Muscle of back (tissue), 11 donors: ENCODE measurements around the gene TNNC2. TPM values are rescaled to one million over a fixed set of nuclear protein-coding genes. Genes with fewer than 3 reads are reported as not detected.
"Not testable (repeated sequence)": the region's sequence is repeated elsewhere in the genome, so short reads cannot be mapped to it uniquely, and the experiment has no call there.

Experiments used
- DNase-seq, 3 donors: peaks; one replicate each; pipeline versions ENCODE4 v3.0.0 to v3.0.0-alpha.2; 2013
- polyA plus RNA-seq, 10 donors: library from polyadenylated mRNA; unstranded; fragments of 120-200 nt; gene quantifications; one replicate each; pipeline ENCODE4 v1.2.1, GENCODE V29; 2013; ENCODE audit not compliant: insufficient read length in 10 of 10

The TNNC2 gene
- polyA plus RNA-seq, 10 donors: 3,292 to 7,026 (median 6,344) TPM

DNA sequence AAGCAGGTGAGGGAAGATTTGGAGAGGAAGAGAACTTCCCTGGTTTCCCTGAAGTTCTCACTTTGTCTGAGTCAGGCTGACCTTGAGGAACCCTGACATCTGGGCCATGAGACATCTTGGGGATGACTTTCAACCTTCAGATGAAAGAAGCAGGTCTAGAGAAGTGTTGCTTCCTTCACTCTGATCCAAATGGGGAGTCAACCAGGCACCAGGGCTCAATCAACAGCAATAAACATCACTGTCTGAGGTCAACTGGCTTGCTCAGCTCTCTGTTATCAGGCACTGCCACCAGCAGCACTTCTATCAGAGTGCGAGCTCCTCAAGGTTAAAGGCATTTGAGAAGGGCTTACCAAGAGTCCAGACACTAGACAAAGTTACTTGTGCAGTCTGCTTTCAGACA lies 23.8 kb upstream of the TNNC2 start:
- no peak for DNase-seq

DNA sequence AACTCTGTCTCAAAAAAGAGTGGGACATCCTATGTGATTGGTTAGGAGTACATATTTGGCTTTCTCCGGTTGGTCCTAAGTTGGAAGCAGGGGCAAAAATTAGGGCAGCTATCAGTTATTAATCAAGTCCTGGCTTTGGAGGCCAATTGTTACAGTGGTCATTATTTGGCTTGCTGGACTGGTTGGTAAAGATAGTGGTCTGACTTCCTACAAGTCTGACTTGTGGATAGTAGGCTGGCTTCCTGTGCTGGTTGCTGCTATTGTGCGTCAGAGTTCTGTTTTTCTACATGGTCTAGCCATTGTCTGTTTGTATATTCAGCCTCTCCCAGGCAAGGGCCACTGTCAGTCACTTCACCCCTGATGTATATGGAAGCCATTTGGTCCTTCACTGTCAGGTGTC lies 23.1 kb upstream of the TNNC2 start:
- no peak for DNase-seq

GRCh38 chr20:45848969-45849582 lies 22.0 kb upstream of the TNNC2 start:
- no peak for DNase-seq

- DNase-seq: no peak
Observed at GRCh38 chr20:45848421-45848820, 21.3 kb upstream of the TNNC2 start.

DNA sequence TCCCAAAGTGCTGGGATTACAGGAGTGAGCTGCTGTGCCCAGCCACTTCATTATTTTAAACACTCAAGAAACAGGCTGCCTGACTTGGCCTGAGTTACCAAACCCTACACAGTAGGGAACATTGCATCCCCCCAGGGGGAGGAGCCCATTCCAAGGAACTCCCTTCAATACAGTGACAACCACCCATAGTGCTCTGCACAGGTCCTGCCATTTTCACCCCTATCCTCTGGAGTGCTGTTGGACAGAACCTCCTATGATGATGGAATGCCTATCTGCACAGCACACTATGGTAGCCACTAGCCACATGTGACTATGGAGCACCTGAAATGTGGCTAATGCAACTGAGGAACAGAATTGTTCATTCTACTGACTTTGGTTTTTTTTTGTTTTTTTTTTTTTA lies 18.3 kb upstream of the TNNC2 start:
- no peak for DNase-seq

GRCh38 chr20:45843506-45843905 lies 16.4 kb upstream of the TNNC2 start:
- DNase-seq: no peak

DNA sequence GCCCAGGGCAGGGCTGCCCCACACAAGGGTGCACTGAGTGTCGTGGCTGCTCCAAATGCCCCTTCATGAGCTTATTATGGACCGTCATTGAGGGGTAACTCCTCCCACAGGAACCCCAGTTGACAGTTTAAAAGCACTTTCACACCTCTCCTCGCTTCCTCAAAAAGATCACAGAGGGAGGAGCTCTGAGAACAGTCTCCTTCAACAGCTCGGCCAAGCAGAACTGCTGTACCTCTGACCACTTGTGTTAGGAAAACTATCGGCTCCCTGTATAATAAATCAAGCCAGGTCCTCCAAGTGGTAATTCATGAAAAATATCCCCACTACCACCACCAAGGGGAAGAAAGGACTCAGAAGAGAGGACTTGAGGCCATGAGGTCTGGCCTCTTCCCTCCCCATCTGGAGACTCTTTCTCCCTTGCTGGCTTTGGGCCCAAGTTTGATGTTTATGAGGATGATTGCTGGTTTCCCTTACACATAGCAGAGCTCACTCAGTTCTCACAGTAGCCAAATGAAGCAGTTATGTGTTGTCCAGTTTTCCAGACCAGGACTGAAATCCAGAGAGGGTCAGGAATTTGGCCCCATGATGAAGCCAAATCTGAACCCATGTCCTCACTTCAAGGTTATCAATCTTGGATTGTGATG lies 15.2 kb upstream of the TNNC2 start:
- peak in 1 of 3 donors; percentile 63 for DNase-seq

GRCh38 chr20:45841407-45842129 lies 14.5 kb upstream of the TNNC2 start:
- DNase-seq: no peak

DNA sequence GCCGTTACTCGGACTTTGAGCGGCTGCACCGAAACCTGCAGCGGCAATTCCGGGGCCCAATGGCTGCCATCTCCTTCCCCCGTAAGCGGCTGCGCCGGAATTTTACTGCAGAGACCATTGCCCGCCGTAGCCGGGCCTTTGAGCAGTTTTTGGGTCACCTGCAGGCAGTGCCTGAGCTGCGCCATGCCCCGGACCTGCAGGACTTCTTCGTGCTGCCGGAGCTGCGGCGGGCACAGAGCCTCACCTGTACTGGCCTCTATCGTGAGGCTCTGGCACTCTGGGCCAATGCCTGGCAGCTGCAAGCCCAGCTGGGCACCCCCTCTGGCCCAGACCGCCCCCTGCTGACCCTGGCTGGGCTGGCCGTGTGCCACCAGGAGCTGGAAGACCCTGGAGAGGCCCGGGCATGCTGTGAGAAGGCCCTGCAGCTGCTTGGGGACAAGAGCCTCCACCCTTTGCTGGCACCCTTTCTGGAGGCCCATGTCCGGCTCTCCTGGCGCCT lies 13.6 kb upstream of the TNNC2 start:
- no peak for DNase-seq

DNA sequence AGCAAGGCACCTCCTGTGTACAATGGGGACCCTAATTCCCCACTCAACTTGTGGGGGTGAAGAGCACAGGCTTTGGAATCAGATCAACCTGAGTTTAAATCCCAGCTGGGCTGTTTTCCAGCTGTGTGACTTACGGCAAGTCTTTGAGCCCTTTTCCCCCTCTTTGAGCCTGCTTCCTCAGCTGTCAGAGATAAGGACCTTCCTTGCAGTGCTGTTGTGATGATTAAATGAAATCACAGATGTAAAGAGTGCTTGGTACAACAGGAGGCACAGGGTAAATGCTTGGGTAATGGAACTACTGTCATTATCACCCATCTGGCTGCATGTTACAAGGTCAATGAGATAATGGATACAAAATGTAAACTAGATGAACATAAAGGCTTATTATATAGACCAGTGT lies 9.7 kb upstream of the TNNC2 start:
- no peak for DNase-seq

DNA sequence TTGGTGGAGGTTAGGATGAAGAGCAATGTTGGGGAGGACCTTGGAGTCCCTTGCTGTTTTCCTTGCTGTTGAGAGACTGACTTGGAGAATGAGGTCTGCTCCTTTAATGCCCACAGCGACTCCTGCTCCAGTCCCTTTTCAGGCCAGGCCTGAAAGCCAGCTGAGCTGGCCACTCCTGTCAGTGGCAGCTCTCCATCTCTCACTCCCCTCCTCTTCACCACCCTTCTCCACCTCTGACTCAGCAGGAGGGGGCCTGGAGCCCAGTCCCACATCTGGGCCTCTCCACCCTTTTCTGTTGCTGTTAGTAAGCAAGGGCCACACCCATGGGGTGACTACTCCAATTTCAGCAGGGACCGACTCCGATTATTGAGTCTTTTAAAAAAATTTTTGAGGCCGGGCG lies 8.7 kb upstream of the TNNC2 start:
- DNase-seq: no peak

DNA sequence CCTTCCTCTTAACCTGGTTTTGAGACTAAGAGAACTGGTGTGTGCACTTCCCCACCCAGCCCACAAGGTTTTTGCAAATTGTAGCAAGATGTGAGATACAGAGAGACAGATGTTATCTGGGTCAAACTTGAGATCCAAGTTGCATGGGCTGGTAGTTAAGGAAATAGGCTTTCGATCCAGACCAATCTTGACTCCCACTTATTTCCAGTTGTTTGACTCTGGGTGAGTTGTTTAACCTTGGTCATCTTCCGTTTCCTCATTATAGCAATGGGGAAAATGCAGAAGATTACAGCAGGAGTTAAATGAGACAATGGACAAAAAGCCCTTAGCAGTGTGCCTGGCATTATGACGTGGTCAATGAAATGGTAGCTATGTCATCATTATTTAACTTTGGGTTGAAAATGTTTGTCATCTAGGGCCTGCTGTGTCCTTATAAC lies 8.2 kb upstream of the TNNC2 start:
- DNase-seq: no peak

DNA sequence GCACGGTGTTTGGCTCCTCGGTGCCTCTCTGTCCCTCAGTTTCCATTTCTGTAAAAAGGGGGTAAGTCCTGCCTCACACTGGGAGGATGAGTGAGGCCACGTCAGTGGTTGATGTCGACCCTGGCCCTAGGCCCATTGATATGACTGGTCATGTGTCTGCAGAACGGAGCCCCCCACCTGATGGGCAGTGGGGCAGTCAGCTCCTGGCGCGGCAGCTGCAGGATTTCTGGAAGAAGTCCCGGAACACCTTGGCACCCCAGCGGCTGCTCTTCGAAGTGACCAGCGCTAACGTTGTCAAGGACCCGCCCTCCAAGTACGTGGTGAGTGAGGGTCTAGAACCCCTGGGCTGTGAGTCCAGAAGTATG lies 7.7 kb upstream of the TNNC2 start:
- DNase-seq: no peak

DNA sequence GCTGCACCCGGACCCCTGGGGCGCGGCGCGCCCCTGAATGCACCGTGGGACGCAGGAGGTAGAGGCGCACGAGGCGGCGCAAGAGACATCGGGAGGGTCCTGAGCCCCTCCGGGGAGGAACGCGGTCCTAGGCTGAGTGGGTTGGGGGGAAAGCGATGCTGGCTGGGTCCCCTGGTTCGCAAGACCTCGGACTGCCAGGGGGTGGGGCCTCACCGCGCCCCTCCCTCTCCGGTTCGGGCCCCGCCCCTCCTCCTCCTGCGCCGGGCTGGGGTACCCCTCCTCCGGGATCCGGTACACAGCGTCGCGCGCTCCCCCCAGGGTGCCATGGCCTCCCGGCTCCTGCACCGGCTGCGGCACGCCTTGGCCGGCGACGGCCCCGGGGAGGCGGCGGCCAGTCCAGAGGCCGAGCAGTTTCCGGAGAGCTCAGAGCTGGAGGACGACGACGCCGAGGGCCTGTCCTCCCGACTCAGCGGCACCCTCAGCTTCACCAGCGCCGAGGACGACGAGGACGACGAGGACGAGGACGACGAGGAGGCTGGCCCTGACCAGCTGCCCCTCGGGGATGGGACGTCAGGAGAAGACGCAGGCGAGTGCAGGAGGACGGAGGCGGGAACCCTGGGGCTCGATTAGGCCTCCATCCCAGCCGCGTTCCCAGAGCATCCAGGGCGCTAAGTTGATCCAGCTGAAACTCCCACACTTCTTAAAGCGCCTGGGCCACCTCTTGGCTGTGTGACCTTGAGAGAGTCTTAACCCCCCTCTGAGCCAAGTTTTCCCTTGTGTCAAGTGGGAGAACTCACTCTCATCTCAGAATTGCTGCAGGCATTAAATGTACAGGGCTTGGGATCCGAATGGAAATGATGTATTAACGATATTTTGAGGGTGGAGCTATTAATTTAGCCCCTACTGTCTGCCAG lies 7.0 kb upstream of the TNNC2 start:
- peak; percentile 72 to 95 (median 88) for DNase-seq

DNA sequence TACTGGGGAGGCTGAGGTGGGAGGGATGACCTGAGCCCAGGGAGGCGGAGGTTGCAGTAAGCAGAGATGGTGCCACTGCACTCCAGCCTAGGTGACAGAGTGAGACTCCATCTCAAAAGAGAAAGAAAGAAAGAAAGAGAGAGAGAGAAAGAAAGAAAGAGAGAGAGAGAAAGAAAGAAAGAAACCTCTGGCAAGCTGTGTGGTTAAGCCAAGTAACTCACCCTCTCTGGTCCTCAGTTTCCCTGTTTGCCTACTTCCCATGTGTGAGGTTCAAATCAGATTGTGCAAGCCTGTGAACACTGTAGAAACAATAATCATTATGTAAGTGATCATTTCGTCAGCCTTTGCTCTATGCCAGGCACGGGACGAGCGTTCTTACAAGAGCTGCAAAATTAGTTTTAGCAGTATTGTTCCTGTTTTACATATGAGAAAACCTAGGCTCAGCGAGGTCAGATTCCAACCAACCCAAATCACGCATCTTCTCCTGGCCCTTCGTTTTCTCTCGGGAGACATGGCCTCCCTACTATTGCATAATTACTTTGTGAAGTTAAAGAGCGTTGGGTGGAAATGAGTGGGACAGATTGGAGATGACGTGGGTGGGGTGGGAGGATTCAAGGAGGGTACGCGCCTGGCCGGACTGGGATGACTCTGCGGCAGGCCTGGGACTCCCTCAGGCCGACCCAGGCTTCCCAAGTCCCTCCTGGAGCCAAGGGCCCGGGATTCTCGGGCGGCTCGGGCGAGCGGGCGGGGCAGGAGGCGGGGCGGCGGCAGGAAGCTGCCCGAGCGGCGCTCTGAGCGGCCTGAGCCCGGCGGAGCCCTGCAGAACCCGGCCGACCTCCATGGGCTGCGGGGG lies 6.1 kb upstream of the TNNC2 start, which contains the start of gene SNX21:
TSS of gene SNX21 (plus strand) at position 770 of the 853 bp plus-strand sequence. CDS start 121 bp downstream, outside the sequence.
- peak; percentile 77 to 94 (median 86) for DNase-seq

- DNase-seq: no peak
Observed at GRCh38 chr20:45832619-45833018, 5.5 kb upstream of the TNNC2 start.

DNA sequence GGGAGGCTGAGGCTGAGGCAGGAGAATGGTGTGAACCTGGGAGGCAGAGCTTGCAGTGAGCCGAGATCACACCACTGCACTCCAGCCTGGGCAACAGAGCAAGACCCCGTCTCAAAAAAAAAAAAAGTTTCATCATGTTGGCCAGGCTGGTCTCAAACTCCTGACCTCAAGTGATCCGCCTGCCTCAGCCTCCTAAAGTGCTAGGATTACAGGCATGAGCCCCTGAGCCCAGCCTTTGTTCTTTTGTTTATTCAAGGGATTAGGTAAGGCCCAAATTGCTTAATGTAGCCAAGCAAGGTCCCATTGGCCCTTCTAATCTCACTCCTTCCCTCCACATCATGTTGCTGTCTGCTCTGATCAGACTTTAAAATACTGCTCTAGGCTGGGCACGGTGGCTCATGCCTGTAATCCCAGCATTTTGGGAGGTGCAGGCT lies 2.6 kb upstream of the TNNC2 start:
- not testable (repeated sequence) for DNase-seq

- peak; percentile 70 to 81 (median 72) for DNase-seq
Observed at GRCh38 chr20:45828589-45828988, 1.5 kb upstream of the TNNC2 start.

- DNase-seq: no peak
Observed at GRCh38 chr20:45827712-45828111, 600 bp upstream of the TNNC2 start.

DNA sequence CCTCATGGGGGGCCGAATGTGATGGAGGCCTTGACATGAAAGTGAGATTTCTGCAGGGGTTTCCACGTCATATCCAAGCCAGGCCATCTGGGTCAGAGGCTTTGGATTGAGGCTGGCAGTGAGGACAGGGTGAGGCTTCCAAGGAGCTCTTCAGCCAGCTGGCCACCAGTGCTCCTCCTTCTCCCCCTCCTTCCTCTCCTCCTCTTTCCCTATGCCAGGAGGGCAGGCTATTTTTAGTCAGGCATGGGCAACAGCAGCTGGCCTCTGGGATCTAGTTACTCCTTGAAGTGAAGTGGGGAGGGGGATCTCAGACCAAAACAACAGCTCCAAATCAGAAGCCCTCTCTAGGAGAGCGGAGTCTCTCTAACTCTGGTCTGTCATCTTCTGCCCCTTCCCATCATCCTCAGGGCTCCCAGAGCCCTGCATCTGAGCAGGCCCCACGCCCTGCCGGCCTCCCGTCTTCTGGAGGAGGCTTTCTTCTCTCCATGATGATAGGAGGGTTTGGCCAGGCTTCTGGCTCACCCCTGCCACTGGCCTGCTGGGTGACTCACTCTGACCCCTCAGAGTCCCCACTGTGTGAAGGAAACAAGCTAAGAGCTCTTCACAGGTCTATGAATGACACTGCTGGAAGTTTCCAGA lies 612 bp downstream of the TNNC2 start:
- DNase-seq: peak; percentile 64 to 77 (median 70)
